IMR-90 (cell line): ENCODE data around the gene PNKP. TPM values are rescaled to one million over a fixed set of nuclear protein-coding genes. Genes with fewer than 3 reads are reported as not detected.

Experiments
- ATAC-seq: fragments of 200-7000 bp; cut with Tn5 transposase; 2 replicates; pipeline ENCODE4 v1.9.1; 2020; ENCODE audit warnings: low read depth, mild to moderate bottlenecking, moderate library complexity
- BruUV-seq: library from RNA; stranded (reverse); fragments of 400-500 nt; replicated peaks from 2 replicates; lab custom pipeline; 2021; lab: Mats Ljungman, UMichigan
- CTCF ChIA-PET: fragments of 300-600 bp; formaldehyde crosslinking; extraction: SDS; loops from one replicate; lab custom pipeline; 2021; ENCODE audit warnings: antibody characterized with exemption; lab: Yijun Ruan, JAX
- POLR2A ChIA-PET: fragments of 300-600 bp; sonication (Branson Sonifier 250); formaldehyde crosslinking; loops from one replicate; lab custom pipeline; 2022; ENCODE audit warnings: antibody characterized with exemption; ENCODE audit not compliant: unreplicated experiment; lab: Charles Lee
- DNase-seq: peaks from one replicate; pipeline ENCODE4 v3.0.0; 2013
- H2AFZ ChIP-seq: replicated peaks from 2 replicates; pipeline ENCODE3; 2013; ENCODE audit warnings: low read length, mild to moderate bottlenecking; ENCODE audit not compliant: poor library complexity
- H2AK5ac ChIP-seq: 2 replicates; pipeline ENCODE4 v1.6.1; 2013; ENCODE audit warnings: low read depth, low read length, inconsistent platforms
- H2AK9ac ChIP-seq: replicated peaks from 2 replicates; pipeline ENCODE3; 2013; ENCODE audit warnings: mild to moderate bottlenecking, low read depth, low read length, moderate library complexity; ENCODE audit not compliant: poor library complexity
- H2BK120ac ChIP-seq: 2 replicates; pipeline ENCODE4 v1.6.1; 2013; ENCODE audit warnings: low read depth, low read length, inconsistent platforms
- H2BK15ac ChIP-seq: 3 replicates; pipeline ENCODE4 v1.6.1; 2013; ENCODE audit warnings: low read depth, low read length, inconsistent platforms
- H2BK20ac ChIP-seq: 2 replicates; pipeline ENCODE4 v1.6.1; 2013; ENCODE audit warnings: low read depth, mild to moderate bottlenecking, inconsistent platforms, low read length, moderate library complexity
- H2BK5ac ChIP-seq: 2 replicates; pipeline ENCODE4 v1.6.1; 2013; ENCODE audit warnings: mild to moderate bottlenecking, low read depth, low read length, inconsistent platforms; ENCODE audit not compliant: poor library complexity, severe bottlenecking
- H3K14ac ChIP-seq: replicated peaks from 2 replicates; pipeline ENCODE4 v1.6.1; 2013; ENCODE audit warnings: low read depth, low read length, inconsistent platforms
- H3K18ac ChIP-seq: 2 replicates; pipeline ENCODE4 v1.6.1; 2013; ENCODE audit warnings: low read depth, low read length, control low read depth
- H3K23ac ChIP-seq: 2 replicates; pipeline ENCODE4 v1.6.1; 2013; ENCODE audit warnings: low read depth, low read length, inconsistent platforms
- H3K27ac ChIP-seq: 2 replicates; pipeline ENCODE4 v1.5.1; 2013; ENCODE audit warnings: mild to moderate bottlenecking, control low read depth, low read length; ENCODE audit not compliant: insufficient read depth
- H3K27me3 ChIP-seq: 2 replicates; pipeline ENCODE4 v1.6.1; 2013; ENCODE audit warnings: low read length; ENCODE audit not compliant: control insufficient read depth, insufficient read depth
- H3K36me3 ChIP-seq: 2 replicates; pipeline ENCODE4 v1.6.1; 2013; ENCODE audit warnings: low read length, mixed read lengths; ENCODE audit not compliant: control insufficient read depth, insufficient read depth
- H3K4ac ChIP-seq: 2 replicates; pipeline ENCODE4 v1.6.1; 2013; ENCODE audit warnings: low read depth, low read length, inconsistent platforms
- H3K4me1 ChIP-seq: 2 replicates; pipeline ENCODE4 v1.6.1; 2013; ENCODE audit warnings: low read length, mixed read lengths; ENCODE audit not compliant: control insufficient read depth, insufficient read depth
- H3K4me2 ChIP-seq: 2 replicates; pipeline ENCODE4 v1.6.1; 2013; ENCODE audit warnings: low read depth, mild to moderate bottlenecking, control low read depth, low read length, moderate library complexity
- H3K4me3 ChIP-seq: 2 replicates; pipeline ENCODE4 v1.5.1; 2013; ENCODE audit warnings: low read depth, mild to moderate bottlenecking, control low read depth, low read length, moderate library complexity; ENCODE audit not compliant: insufficient read depth
- H3K56ac ChIP-seq: 2 replicates; pipeline ENCODE4 v1.6.1; 2013; ENCODE audit warnings: low read length, inconsistent platforms; ENCODE audit not compliant: insufficient read depth; ENCODE audit errors: extremely low read depth
- H3K79me1 ChIP-seq, 2 experiments: 2 replicates each; pipeline ENCODE4 v1.6.1; 2013; ENCODE audit warnings: low read length in 2 of 2, inconsistent platforms in 1 of 2, low read depth in 1 of 2
- H3K9ac ChIP-seq: 2 replicates; pipeline ENCODE4 v1.6.1; 2013; ENCODE audit warnings: low read depth, low read length, control low read depth
- H3K9me1 ChIP-seq: 2 replicates; pipeline ENCODE4 v1.6.1; 2013; ENCODE audit warnings: low read length, inconsistent platforms; ENCODE audit not compliant: insufficient read depth
- H3K9me3 ChIP-seq: 2 replicates; pipeline ENCODE4 v1.6.1; 2013; ENCODE audit warnings: low read length; ENCODE audit not compliant: control insufficient read depth, insufficient read depth
- H4K20me1 ChIP-seq: 2 replicates; pipeline ENCODE4 v1.6.1; 2013; ENCODE audit warnings: low read length, inconsistent platforms; ENCODE audit not compliant: insufficient read depth
- H4K5ac ChIP-seq: 2 replicates; pipeline ENCODE4 v1.6.1; 2013; ENCODE audit warnings: mild to moderate bottlenecking, low read depth, low read length, control low read depth
- H4K8ac ChIP-seq, 2 experiments: 2 replicates each; pipeline ENCODE4 v1.6.1; 2013; ENCODE audit warnings: low read depth in 2 of 2, low read length in 2 of 2, control low read depth in 1 of 2, inconsistent platforms in 1 of 2
- H4K91ac ChIP-seq: 2 replicates; pipeline ENCODE4 v1.6.1; 2013; ENCODE audit warnings: low read depth, low read length, inconsistent platforms; ENCODE audit not compliant: insufficient read depth
- BHLHE40 ChIP-seq: fragments of 150-350 bp; IDR thresholded peaks from 2 replicates; pipeline ENCODE4 v1.6.1; 2016; ENCODE audit warnings: mild to moderate bottlenecking, low read depth, low read length
- CEBPB ChIP-seq: IDR thresholded peaks from 2 replicates; pipeline ENCODE4 v1.6.1; 2012; ENCODE audit warnings: low read depth, low read length, improper control_type of control experiment
- CHD1 ChIP-seq: IDR thresholded peaks from 2 replicates; pipeline ENCODE4 v1.6.1; 2012; ENCODE audit warnings: low read depth, low read length, improper control_type of control experiment
- CTCF ChIP-seq: conservative IDR thresholded peaks from 2 replicates; pipeline ENCODE4 v1.5.1; 2012; ENCODE audit warnings: mild to moderate bottlenecking, low read depth, low read length, improper control_type of control experiment
- FOS ChIP-seq: fragments of 150-350 bp; IDR thresholded peaks from 2 replicates; pipeline ENCODE4 v1.6.1; 2016; ENCODE audit warnings: low read depth, low read length
- MAFK ChIP-seq: IDR thresholded peaks from 2 replicates; pipeline ENCODE4 v1.6.1; 2012; ENCODE audit warnings: low read depth, low read length, improper control_type of control experiment
- MAZ ChIP-seq: IDR thresholded peaks from 2 replicates; pipeline ENCODE4 v1.6.1; 2012; ENCODE audit warnings: low read depth, mild to moderate bottlenecking, low read length, improper control_type of control experiment, moderate library complexity, borderline replicate concordance
- MXI1 ChIP-seq: IDR thresholded peaks from 2 replicates; pipeline ENCODE4 v1.6.1; 2012; ENCODE audit warnings: low read depth, mild to moderate bottlenecking, low read length, moderate library complexity, borderline replicate concordance
- NFE2L2 ChIP-seq: fragments of 150-350 bp; IDR thresholded peaks from 2 replicates; pipeline ENCODE4 v1.6.1; 2016; ENCODE audit warnings: low read depth, mild to moderate bottlenecking, low read length
- POLR2A ChIP-seq: IDR thresholded peaks from 2 replicates; pipeline ENCODE4 v1.6.1; 2012; ENCODE audit warnings: mild to moderate bottlenecking, low read depth, low read length
- RAD21 ChIP-seq: IDR thresholded peaks from 2 replicates; pipeline ENCODE4 v1.6.1; 2012; ENCODE audit warnings: low read length, improper control_type of control experiment
- RCOR1 ChIP-seq: IDR thresholded peaks from 2 replicates; pipeline ENCODE4 v1.6.1; 2012; ENCODE audit warnings: mild to moderate bottlenecking, low read length, improper control_type of control experiment; ENCODE audit not compliant: insufficient replicate concordance
- RFX5 ChIP-seq: IDR thresholded peaks from 2 replicates; pipeline ENCODE4 v1.8.0; 2012; ENCODE audit warnings: low read depth, mild to moderate bottlenecking, low read length, moderate library complexity
- SMC3 ChIP-seq: fragments of 150-350 bp; IDR thresholded peaks from 2 replicates; pipeline ENCODE4 v1.6.1; 2016; ENCODE audit warnings: low read depth, mild to moderate bottlenecking, antibody characterized with exemption, low read length, moderate library complexity
- WGBS, 2 experiments: methylation state at CpG; one replicate each; pipeline versions ENCODE4 v1.1.5 to v1.1.7; 2013; ENCODE audit warnings: missing lambda C conversion rate in 2 of 2; ENCODE audit not compliant: insufficient read length in 1 of 2; ENCODE audit errors: extremely low coverage in 2 of 2; 5-methylcytosine and 5-hydroxymethylcytosine counted together
- dilution Hi-C: fragments of 300-500 bp; cut with HindIII; formaldehyde crosslinking; loops from one replicate; pipeline ENCODE4 v1.14.3; 2018; ENCODE audit warnings: low sequenced_read_pairs; ENCODE audit not compliant: unreplicated experiment
- in situ Hi-C: fragments of 300-500 bp; cut with MboI; formaldehyde crosslinking; loops from 3 replicates; pipeline ENCODE4 v1.14.3; 2019; ENCODE audit warnings: low sequenced_read_pairs, inconsistent platforms, mixed read lengths
- intact Hi-C: fragments of 100-400 bp; cut with micrococcal nuclease; formaldehyde crosslinking; loops from 2 replicates; pipeline ENCODE4 v1.10.0; 2022
- polyA plus RNA-seq, 3 experiments: library from polyadenylated mRNA; depleted of rRNA; stranded (reverse); fragments of >200 nt; gene quantifications; 2 replicates each; pipeline ENCODE4 v1.2.3, GENCODE V29; 2012; ENCODE audit warnings: low replicate concordance in 1 of 3
- total RNA-seq: library from RNA; depleted of rRNA; stranded (reverse); fragments of >200 nt; gene quantifications from 2 replicates; pipeline ENCODE4 v1.2.3, GENCODE V29; 2012
- TF ChIP-seq, protein P1 (sequence below): fragments of 150-350 bp; IDR thresholded peaks from 2 replicates; pipeline ENCODE4 v1.6.1; 2016; ENCODE audit warnings: low read depth, mild to moderate bottlenecking, low read length, moderate library complexity, borderline replicate concordance

The PNKP gene
- total and polyA plus RNA-seq, 2 of the 4 experiments (the other 2 are of a cell fraction), result 14.2 to 25.0 TPM

DNA sequence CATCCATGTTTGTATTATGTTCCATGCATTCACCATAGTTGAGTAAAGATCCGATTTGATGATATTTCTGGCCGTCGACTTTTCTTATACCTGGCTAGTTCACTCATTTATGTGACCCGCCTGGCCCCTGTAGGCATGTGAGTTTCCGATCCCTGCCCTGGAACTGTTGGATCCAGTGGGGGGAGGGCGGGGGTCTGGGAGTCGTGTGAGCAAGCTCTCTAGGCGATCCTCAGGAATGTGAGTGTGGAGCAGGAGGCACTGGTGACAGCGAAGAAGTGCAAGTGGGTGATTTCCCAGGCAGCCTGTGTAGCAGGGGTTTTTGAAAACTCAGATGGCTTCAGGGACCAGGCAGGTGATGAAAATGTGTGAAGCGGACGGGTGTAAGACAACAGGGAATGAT lies 27.1 kb downstream of the PNKP start:
- Histone ChIP-seq H4K20me1 (no peaks in the 10 kb centered on the region; the same call in 1 of the 2 replicates), H3K4me1 (no peaks in the 10 kb centered on the region), H3K9me1 (peaks cover 9% of the 10 kb centered on the region; the same call in 1 of the 2 replicates), H2BK15ac (no peak overlapping the region), H4K91ac (no peak overlapping the region), H3K4ac (no peak overlapping the region), H3K4me3 (no peak overlapping the region), H3K79me1 (peaks cover 0 to 28% of the 10 kb centered on the region in 2 experiments; a peak in 2 of 4 replicates), H2BK120ac (no peak overlapping the region), H4K5ac (no peak overlapping the region), H3K23ac (no peak overlapping the region), H3K36me3 (peaks cover 45% of the 10 kb centered on the region), H2AK5ac (no peak overlapping the region), H3K9ac (no peak overlapping the region), H3K18ac (no peak overlapping the region), H2BK5ac (no peak overlapping the region), H3K27me3 (no peaks in the 10 kb centered on the region), H4K8ac (no peak overlapping the region), H2BK20ac (no peak overlapping the region), H3K9me3 (no peaks in the 10 kb centered on the region), H3K56ac (no peak overlapping the region), H2AFZ (no peak overlapping the region), H3K27ac (no peak overlapping the region), H2AK9ac (no peak overlapping the region), H3K14ac (no peak overlapping the region), H3K4me2 (no peak overlapping the region)
- BruUV-seq, result no TSS peak
- dilution Hi-C loops, result no loop called here
- DNase-seq, result no peak
- 83% methylated on average over 6 of the region's 11 CpGs; no CpG with 5 or more reads in 1 of the 2 experiments for WGBS, 2 experiments
- POLR2A ChIA-PET, result no interaction called here
- intact Hi-C loops, result no loop called here
- in situ Hi-C loops, result no loop called here
- ATAC-seq, result no peak
- CTCF ChIA-PET, result no interaction called here
- TF ChIP-seq POLR2A, result no peak
- no peak for TF ChIP-seq CHD1
- no peak for TF ChIP-seq FOS
- no peak for TF ChIP-seq RFX5
- no peak for TF ChIP-seq CEBPB
- no peak for TF ChIP-seq MAFK
- no peak for TF ChIP-seq MAZ
- no peak for TF ChIP-seq RCOR1
- TF ChIP-seq NFE2L2, result no peak
- TF ChIP-seq RAD21, result no peak
- TF ChIP-seq, protein P1, sequence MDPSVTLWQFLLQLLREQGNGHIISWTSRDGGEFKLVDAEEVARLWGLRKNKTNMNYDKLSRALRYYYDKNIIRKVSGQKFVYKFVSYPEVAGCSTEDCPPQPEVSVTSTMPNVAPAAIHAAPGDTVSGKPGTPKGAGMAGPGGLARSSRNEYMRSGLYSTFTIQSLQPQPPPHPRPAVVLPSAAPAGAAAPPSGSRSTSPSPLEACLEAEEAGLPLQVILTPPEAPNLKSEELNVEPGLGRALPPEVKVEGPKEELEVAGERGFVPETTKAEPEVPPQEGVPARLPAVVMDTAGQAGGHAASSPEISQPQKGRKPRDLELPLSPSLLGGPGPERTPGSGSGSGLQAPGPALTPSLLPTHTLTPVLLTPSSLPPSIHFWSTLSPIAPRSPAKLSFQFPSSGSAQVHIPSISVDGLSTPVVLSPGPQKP, result no peak
- no peak for TF ChIP-seq MXI1
- no peak for TF ChIP-seq CTCF
- TF ChIP-seq BHLHE40, result no peak
- TF ChIP-seq SMC3, result no peak
